Nucleus accumbens (tissue), 56 donors: ENCODE measurements around the gene SERPINE3.
A peak's percentile ranks its signal among the peaks of the same experiment; 100 is the strongest.

Experiments
- DNase-seq, 56 donors: peaks; one replicate each; lab custom pipeline; 2025; lab: John Stamatoyannopoulos, UW

Gene SERPINE3

DNA sequence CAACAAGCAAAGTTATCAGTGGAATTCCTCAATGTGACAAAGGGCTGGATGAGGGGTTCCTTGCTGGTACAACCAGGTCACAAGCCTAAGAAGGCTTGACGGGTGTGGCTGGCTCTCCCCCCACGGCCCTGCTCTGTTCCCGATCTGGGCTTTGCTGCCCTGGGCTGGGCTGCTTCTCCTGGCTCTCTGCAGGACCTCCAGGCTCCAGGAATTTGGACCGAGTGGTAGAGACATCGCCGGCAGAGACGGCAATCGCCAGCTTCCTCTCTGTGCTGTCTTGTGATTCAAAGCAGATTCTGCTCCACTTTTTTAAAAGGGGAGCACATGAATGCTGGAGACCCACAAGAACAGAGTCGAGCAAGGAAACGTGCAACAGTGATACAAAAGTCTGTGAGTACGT lies at the start of gene SERPINE3:
Gene SERPINE3 (plus strand): TSS at position 338 of the 400 bp plus-strand sequence. CDS start 1,401 bp downstream, outside the sequence.
- no peak for DNase-seq

DNA sequence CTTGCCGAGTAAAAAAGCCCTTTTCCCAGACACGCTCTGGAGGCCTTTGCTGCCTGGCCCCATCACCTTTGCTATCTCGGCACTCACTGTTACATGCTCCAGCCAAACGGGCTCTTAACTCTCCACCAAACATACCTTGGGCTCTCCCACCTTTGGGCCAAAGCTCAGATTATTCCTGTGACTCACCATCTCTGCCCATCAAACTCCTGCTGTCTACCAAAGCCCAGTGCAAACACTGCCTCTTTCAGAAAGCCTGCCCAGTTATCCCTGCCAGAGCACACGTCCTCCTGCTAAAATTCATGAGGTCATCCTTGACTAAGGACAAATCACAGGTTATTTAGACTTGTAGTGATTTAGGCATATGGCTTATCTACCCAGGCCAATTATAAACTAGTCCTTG lies 48.1 kb upstream of the SERPINE3 start:
- DNase-seq = no peak

DNA sequence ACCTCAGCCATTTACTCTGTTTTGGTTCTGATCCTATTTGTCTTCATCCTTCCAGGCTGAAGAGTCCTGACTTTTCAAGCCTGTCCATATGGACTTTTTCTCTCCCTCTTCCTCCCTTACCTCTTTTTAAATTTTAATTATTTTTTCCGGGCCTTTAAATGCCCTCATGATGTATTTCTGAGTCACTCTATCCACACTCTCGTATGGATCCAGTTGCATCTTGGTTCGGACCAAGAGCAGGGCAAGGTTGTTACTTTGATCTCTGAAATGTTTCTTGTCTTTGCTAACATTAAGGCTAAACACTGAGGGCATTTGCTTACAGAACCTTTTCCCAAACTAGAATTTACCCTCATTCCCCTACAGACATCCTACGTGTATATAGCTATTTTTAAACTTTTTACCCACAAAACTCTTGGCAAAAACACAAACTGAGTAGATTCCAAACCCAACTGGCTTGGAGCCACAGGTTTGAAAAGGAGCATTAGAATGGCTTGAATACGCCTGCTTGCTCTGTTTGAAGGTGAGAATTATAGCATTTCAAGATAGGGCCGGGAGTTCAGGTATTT lies 47.4 kb upstream of the SERPINE3 start:
- no peak for DNase-seq

DNA sequence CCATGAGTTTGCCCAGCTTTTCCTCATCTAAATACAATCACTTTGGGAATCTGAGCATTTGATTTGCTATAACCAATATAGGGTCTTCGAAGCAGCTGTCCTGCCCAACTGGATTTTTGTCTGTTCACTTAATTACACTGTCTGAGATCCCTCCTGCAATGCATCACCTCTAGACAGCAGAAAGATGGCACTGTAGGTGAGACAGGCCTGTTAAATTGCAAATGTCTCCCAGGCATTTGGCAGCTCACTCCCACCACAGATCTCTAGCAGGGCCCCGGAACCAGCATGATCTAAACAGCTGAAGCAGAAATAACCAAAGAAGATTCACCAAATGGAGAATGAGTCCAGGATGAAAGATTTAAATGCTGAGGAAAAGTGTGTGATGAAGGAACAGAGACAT lies 41.9 kb upstream of the SERPINE3 start:
- DNase-seq = no peak

DNA sequence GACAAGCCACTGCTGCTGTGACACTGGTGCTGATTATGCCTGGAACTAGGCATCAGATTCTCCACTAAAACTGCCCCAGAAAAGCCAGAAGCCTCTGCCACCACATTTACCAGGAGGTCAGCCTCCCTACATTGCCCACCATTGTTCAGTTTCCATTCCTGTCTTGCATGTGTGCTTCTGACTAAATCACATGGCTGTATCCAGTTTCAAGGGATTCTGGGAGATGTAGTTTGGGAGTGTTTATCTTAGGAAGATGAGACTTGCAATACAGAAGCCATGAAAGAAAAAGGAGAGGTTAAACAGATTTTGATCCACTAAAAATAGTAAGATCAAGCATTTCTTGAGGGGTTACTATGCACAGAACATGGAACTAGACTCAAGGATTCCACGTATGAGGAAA lies 40.7 kb upstream of the SERPINE3 start:
- no peak for DNase-seq

DNA sequence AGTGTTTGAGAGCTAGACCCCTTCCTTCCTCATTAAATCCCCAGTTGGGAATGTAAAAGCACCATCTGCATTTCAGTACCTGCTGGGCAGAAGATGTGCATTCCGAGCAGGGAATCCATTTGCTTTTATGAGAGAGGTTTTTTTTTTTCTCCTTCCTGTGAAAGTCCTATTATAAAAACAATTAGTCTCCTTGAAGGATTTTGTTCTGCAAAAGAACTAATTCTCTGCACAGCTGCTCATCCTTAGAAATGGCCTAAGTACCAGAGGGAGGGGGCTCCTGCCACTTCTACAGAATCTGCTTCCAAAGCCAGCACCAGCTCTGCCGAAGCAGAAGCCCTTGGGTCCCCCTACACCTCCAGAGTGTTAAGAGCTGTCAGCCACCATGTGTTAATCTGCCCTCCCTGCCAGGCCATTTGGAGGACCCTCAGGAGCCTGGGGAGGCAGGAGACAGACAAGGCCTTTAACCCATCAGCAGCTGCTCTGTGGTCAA lies 36.4 kb upstream of the SERPINE3 start:
- DNase-seq = no peak

DNA sequence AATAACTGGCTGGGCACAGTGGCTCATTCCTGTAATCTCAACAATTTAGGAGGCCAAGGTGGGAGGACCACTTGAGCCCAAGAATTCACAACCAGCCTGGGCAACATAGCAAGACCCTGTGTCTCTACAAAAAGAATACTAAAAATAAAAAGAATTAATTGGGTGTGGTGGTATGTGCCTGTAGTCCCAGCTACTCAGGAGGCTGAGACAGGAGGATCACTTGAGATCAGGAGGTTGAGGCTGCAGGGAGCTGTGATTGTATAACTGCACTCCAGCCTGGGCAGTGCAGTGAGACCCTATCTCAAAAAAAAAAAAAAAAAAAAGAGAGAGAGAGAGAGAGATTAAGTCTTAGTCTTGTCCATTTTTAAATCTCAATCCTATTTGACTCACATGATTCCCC lies 35.6 kb upstream of the SERPINE3 start:
- no peak for DNase-seq

DNA sequence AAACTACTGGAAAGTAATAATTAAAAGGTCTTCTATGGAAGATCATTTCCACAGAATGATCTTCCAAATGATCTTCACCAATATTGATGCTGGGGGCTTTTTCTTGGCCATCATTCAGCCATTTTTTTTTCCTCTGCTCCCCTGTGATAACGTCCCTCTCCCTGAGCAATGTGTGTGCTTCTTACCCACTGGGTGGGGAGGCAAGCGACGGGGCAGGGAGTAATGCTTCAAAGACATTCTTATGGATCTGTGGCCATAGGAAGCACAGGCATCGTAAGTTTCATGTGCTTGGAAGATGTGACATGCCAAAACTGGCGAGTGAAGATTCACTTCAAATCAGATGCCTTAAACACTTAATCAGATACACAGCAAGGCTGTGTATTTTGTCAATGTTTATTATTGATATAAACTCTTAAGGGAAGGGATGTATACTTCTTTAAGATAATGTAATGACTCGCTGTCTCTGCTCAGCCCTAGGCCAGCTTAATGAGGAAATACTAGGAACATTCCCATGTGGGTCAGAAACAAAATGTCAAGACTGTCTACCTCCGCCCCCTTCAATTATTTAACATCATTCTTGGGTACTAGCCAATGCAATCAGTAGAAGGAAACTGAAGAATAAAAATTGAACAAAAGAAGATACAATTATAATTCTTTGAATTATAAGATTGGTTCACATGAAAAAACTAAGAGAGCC lies 34.1 kb upstream of the SERPINE3 start:
- DNase-seq = no peak

DNA sequence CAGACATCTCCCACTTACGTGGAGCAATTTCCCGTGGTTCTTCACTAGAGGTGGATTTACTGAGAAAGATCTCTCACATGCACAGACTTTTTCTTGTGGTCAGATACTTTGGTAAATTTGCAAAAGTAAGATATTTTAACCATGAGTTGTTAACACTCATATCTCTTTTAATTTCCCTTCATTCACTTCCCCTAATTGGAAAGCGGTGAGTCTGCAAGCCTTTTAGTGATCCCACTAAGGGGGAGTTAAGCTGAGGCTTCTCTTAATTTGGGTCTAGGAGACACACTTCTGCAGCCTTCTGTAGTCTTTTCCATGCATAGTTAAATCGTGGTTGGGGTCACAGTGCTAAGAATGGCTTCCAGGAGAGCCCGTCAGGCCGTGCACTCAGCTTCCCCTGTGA lies 30.7 kb upstream of the SERPINE3 start:
- no peak for DNase-seq

DNA sequence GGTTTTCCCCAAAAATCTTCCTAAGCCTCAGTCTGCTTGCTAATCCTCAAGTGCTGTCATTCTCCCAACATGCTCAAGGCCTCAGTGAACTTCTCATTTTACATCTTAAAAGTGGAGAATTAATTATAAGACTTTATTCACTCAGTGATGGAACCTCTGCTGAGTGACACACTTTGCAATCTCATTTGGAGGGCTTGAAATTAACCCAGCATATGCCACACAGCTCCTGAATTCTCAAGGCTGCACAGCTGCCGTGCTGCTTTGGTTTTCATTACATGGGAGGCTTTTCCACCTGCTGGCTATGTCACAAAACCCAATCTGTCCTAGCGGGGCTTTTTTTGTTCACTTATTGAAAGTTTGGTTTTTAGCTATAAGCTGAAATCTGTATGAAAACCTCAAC lies 28.3 kb upstream of the SERPINE3 start:
- no peak for DNase-seq

DNA sequence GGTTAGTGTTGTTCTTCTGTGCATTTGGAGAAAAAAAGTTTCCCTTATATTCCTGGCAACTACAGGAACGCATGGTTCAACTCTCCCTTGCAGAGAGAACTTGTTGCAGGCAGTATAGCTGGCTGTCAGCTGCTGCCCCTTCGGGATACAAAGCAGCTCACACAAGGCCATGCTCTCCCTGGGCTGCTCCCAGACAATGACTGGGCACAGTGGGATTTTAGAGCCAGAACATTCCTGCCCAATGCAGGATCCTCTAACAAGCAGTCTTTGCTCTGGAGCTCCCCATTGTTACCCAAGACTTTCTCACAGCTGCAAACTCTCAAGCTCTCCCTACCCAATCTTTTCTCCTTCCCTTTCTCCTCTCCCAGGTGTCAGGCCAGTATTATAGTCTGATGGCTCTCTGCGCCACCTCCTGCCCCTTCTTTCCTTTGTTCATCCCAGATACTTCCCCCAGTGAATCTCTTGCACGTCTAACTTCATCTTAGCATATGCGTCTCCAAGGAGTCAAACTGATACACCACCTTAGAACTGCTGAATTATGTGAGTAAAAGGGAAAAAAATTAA lies 27.5 kb upstream of the SERPINE3 start:
- peak in 28 of 56 donors; percentile 12 to 73 (median 31) for DNase-seq

DNA sequence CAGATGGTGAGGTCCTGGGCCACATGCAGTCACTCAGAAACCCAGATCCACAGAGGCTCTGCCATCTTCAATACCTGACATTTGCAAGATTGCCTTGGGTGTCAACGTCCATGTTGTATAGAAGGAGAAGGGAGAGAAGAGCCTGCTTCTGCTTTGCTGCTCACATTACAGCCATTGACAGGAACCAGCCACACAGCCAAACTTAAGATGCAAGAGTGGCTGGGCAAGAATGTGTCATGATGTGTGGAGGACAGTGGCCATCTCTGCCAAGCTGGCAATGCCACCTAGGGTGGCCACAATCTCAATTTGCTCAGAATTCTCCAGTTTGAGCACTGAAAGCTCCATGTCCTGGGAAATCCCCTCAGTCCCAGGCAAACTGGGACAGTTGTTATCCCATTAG lies 25.9 kb upstream of the SERPINE3 start:
- DNase-seq = no peak

DNA sequence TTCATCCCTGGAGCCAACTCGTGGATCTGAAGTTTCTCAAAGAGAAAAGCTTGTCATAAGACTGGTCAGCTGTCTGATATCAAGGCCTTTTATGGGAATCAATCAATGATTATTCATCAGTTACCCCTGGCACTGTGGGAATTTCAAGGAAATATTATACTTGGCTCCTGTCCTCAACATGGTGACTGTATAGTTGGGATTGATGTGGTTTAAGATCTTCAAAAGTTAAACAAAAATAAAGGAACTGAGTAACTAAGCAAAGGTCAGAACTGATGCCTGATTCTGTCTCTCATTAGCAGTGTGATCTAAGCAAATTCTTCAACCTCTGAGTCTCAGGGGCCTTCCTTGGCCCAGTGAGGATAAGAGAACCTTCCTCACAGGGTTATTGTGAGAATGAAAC lies 22.2 kb upstream of the SERPINE3 start:
- DNase-seq = no peak

DNA sequence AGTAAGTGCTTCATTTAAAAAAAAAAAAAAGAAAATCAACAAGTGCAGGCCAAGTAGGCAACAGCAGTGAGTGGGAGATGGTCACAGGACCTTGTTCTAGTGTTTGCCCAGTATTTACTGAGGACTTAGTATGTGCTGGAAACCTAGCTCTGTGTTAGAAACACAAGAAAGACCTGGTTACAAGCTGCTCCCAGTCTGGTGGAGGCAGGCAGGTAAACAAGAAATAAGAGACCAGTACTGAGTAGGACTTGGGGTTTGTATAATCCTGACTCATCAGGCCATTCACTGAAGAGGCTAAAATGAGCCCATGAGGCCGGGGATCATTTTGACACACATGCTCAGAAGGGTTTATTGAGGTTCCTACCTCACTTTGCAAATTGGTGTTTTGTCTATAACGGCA lies 21.5 kb upstream of the SERPINE3 start:
- no peak for DNase-seq

DNA sequence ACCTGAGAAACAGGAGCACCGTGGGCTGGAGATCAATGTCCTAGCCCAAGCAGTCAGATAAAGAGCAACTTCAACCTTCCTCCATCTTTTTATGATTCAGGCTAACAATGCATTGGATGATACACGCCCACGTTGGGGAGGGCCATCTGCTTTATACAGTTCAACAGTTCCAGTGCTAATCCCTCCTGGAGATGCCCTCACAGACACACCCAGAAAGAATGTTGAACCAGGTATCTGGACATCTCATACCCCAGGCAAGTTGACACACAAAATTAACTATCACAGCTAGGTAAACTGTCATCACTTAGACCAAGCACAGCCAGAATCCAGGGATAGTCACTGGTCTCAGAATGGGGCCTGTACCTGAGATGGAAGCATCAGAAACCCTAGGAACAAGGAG lies 20.6 kb upstream of the SERPINE3 start:
- no peak for DNase-seq

DNA sequence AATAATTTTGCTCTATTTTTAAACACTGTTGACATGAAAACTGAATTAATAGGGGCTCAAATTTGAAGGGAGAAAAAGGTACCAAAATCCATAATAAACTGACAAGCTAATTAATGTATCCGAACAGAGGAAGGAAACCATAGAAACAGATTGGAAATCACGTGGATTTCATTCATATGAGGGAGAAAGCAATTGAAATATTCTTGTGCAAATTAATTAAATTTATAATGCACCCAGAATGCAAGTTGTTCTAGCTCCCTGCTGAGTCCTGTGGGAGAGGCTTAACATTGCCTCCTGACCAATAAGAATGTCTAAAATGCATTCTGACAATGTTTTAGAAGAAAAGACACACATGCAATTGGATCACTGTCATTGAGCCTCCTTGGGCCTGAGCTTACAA lies 17.7 kb upstream of the SERPINE3 start:
- no peak for DNase-seq

DNA sequence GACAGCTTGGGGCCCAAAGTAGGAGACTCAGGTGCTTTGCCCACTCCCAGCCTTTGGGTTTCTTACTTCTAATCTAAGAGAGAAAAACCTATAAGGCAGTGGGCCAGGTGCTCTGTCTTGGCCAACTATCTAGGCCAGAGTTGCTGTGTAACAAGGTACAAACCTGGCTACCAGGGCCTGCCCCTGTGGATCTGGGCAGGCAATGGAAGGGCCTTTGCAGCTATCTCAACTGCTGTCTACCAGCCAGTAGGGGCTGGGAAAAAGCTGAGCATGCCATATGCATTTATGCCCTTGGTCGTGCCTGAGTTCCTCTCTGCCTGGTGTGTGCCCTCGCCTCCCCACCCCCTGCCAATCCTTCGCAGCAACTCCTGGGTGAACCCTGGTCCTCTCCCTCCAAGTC lies 16.7 kb upstream of the SERPINE3 start:
- no peak for DNase-seq

DNA sequence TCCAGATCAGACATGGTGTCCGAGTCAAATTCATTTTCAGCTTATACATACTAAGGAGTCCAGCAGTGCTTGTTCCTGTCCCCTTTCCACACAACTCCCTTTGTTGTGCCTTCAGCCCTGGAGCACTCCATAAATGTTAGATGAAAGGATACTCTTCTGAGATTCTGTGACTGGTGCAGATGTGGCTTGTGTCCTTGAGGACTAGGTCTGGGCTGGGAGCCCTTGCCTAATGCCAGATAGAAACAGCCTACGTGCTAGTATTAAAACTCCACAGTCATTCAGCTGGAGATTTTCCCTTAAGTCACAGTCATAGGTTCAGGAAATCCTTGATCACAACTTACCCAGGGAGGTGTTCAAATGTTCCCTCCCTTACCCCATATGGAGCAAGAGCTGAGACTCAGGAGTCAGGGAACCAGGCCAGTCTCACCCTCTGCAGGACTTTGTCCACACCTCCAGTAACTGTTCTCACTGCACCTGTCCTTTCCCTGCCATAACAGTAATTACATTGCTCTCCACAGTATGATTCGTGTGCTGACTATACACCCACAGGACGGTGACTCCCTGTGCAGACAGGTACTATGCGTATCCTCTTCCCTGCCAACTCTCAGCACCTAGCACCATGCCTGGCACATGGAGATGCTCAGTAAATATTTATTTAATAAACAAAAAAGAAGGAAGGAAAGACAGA lies 15.5 kb upstream of the SERPINE3 start:
- DNase-seq = peak in 1 of 56 donors; percentile 5

DNA sequence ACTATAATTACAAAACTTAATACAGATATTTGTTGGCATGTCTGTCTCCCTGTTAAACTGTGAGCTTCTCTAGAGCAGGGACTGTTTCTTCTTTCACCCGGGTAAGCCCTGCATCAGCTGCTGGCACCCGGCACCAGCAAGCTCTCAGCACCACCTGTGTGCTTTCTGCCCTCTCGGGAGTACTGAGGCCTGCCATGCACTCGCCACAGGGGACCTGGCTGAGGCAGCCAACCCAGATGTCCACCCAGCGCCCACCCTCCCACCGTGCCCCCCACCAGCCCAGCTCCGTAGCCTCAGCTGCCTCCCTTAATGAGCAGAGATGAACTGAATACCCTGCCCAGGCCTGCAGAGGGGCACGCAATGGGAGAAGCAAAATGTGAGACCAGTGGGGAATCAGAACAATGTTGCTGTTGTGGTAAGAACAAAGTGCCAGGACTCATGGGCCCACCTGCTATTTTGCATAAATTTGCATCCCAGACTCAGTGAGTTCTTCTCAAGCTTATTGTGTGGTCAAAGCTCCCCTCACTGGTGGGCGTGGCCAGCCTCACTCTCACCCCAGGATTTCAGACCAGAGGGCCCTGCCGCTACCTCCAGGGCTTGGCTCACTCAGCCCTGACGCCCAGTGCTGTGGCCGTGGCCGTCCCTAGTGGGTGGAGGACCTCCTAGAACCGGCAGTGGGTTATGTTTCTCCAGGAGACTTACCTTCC lies 14.6 kb upstream of the SERPINE3 start:
- DNase-seq = peak in 41 of 56 donors; percentile 14 to 82 (median 48)

DNA sequence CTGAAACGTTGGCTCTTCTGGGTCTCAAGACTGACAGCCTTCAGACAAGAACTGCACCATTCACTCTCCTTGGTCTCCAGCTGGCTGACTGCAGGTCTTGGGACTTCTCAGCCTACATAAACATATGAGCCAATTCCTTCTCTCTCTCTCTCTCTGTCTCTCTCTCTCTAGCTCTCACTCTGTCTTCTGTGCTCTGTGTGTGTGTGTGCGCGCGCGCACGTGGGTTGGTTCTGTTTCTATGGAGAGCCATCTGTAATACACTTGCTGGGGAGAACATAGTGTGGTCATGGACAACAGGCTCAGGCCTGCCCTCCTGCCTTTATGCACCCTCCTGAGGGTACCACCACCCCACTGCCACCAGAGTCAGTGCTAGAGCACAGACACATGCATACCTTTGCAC lies 13.7 kb upstream of the SERPINE3 start:
- peak in 5 of 56 donors; percentile 8 to 46 (median 19) for DNase-seq

DNA sequence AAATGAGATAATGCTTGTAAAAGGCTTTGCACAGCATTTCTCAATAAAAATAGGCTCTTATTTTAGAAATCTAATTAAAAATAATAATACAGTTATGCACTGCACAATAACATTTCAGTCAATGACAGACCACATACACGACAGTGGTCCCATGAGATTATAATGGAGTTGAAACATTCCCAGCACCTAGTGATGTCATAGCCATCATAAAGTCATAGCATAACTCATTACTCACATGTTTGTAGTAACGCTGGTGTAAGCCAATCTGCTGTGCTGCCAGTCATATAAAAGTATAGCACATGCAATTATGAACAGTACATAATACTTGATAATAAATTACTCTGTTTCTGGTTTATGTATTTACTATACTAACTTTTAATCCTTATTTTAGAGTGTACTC lies 12.7 kb upstream of the SERPINE3 start:
- no peak for DNase-seq
